Kidney (tissue), 14 donors: ENCODE measurements around the gene RAB25. TPM values are rescaled to one million over a fixed set of nuclear protein-coding genes. Genes with fewer than 3 reads are reported as not detected.

Experiments
- DNase-seq, 5 donors: peaks; one replicate each; pipeline ENCODE4 v3.0.0-alpha.2; 2013 to 2020
- FAIRE-seq: peaks from 2 replicates; lab custom pipeline; 2012; peaks lifted over from hg19 to GRCh38; lab: Jason Lieb, UNC
- H3K27ac ChIP-seq, 2 donors: one replicate each; pipeline ENCODE4 v1.7.0; 2013; ENCODE audit warnings: low read depth in 2 of 2, low read length in 2 of 2, inconsistent platforms in 1 of 2
- H3K27me3 ChIP-seq: one replicate; pipeline ENCODE4 v1.7.1; 2013; ENCODE audit warnings: low read length, inconsistent platforms; ENCODE audit not compliant: control insufficient read depth, insufficient read depth
- H3K36me3 ChIP-seq, 3 donors: one replicate each; pipeline versions ENCODE4 v1.7.0 to v1.7.1; 2013; ENCODE audit warnings: low read length in 3 of 3, control low read depth in 1 of 3, inconsistent platforms in 1 of 3; ENCODE audit not compliant: insufficient read depth in 3 of 3, control insufficient read depth in 2 of 3
- H3K4me1 ChIP-seq, 3 donors: one replicate each; pipeline versions ENCODE4 v1.7.0 to v1.7.1; 2013; ENCODE audit warnings: low read length in 3 of 3, inconsistent platforms in 1 of 3, low read depth in 1 of 3; ENCODE audit not compliant: control insufficient read depth in 2 of 3, insufficient read depth in 2 of 3
- H3K4me3 ChIP-seq, 3 donors: one replicate each; pipeline versions ENCODE4 v1.7.0 to v1.8.1; 2013; ENCODE audit warnings: low read length in 3 of 3, control low read depth in 1 of 3, inconsistent platforms in 1 of 3
- H3K9ac ChIP-seq, 3 donors: one replicate each; pipeline versions ENCODE4 v1.7.0 to v1.7.1; 2013; ENCODE audit warnings: low read length in 3 of 3, control low read depth in 1 of 3, inconsistent platforms in 1 of 3
- H3K9me3 ChIP-seq, 3 donors: one replicate each; pipeline versions ENCODE4 v1.7.0 to v1.7.1; 2013; ENCODE audit warnings: low read length in 3 of 3, control low read depth in 1 of 3, inconsistent platforms in 1 of 3; ENCODE audit not compliant: control insufficient read depth in 2 of 3, insufficient read depth in 1 of 3
- intact Hi-C: fragments of 100-400 bp; cut with DNase I; formaldehyde crosslinking; loops from one replicate; pipeline ENCODE4 v1.11.1; 2022
- polyA plus RNA-seq: library from polyadenylated mRNA; stranded (reverse); fragments of 350-450 nt; fragmentation: Illumina TruSeq; extraction: RNeasy Lipid Tissue Mini Kit (QIAGEN cat#74804); gene quantifications from one replicate; pipeline ENCODE4 v1.2.3, GENCODE V29; 2014; ENCODE audit warnings: low read depth, low replicate concordance; ENCODE audit not compliant: insufficient read depth
- total RNA-seq: library from RNA; stranded (reverse); fragmentation: NEBNext Ultra II Directional; extraction: Animal tissue kit (Norgen Biotek cat#: 25700); gene quantifications from one replicate; pipeline ENCODE4 v1.2.1, GENCODE V29; 2021
- TF ChIP-seq, protein P1 (sequence below): IDR thresholded peaks from 3 replicates; pipeline ENCODE4 v1.5.1; 2012; ENCODE audit warnings: mild to moderate bottlenecking, moderate library complexity, borderline replicate concordance; ENCODE audit not compliant: insufficient read depth; ENCODE audit errors: extremely low read depth
- donor health status: control.
- donor health status: control.
- donor health status: control.
- donor health status: control.
- donor health status: control.
- donor health status: DM: yes; HTN: yes; CAD: no.
- donor health status: Normal renal cell carcinoma (clear cell type).

RAB25 gene
- total and polyA plus RNA-seq, 2 donors from 2014 or later = 51.4 to 73.0 TPM

DNA sequence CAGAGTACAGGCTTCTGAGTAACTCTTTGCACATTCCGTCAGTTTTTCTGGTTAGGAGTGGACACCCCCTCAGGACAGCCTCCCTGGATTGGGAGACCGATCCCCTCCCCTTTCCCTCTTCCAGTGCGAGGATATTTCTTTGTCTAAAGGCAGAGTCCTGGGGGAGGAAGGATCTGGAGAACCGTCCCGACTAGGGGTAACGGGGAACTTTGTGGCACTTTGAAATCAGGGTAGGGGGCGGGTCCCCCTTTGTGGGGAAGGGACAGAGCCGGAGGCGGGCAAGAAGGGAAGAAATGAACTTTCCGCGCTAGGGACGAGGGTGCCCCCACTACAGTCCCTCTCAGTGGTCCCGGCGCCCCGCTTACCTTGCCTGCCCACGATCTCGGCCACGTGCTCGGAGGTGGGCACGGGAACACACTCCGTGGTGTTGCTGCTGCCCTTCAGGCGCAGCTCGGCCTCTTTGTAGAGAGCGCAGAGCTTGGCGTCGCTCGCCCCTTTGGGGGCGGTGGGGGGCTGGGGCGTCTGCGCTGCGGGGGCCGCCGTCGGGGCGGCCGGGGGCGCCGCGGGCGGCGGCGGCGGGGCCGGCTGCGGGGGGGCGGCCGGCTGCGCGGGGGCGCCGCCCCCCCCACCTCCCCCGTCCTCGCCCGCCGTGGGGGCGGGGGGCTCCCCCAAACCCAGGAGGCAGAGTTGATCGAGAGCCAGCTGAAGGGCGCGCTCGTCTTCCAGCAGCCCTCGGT is 20.4 kb downstream of the RAB25 start:
- Histone ChIP-seq H3K27ac (no peak overlapping the region), H3K9ac (peak overlapping the region in 2 of 3 donors; percentile 22 to 66), H3K4me3 (peak overlapping the region in 2 of 3 donors; percentile 78 to 81), H3K27me3 (no peaks in the 10 kb centered on the region), H3K4me1 (peaks cover 0 to 11% (median 3%) of the 10 kb centered on the region in 3 donors), H3K9me3 (no peaks in the 10 kb centered on the region), H3K36me3 (no peaks in the 10 kb centered on the region)
- intact Hi-C loops = no loop called here
- DNase-seq = peak in 3 of 5 donors; percentile 61 to 75 (median 75)
- no peak for FAIRE-seq
- TF ChIP-seq, protein P1, sequence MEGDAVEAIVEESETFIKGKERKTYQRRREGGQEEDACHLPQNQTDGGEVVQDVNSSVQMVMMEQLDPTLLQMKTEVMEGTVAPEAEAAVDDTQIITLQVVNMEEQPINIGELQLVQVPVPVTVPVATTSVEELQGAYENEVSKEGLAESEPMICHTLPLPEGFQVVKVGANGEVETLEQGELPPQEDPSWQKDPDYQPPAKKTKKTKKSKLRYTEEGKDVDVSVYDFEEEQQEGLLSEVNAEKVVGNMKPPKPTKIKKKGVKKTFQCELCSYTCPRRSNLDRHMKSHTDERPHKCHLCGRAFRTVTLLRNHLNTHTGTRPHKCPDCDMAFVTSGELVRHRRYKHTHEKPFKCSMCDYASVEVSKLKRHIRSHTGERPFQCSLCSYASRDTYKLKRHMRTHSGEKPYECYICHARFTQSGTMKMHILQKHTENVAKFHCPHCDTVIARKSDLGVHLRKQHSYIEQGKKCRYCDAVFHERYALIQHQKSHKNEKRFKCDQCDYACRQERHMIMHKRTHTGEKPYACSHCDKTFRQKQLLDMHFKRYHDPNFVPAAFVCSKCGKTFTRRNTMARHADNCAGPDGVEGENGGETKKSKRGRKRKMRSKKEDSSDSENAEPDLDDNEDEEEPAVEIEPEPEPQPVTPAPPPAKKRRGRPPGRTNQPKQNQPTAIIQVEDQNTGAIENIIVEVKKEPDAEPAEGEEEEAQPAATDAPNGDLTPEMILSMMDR = no peak

DNA sequence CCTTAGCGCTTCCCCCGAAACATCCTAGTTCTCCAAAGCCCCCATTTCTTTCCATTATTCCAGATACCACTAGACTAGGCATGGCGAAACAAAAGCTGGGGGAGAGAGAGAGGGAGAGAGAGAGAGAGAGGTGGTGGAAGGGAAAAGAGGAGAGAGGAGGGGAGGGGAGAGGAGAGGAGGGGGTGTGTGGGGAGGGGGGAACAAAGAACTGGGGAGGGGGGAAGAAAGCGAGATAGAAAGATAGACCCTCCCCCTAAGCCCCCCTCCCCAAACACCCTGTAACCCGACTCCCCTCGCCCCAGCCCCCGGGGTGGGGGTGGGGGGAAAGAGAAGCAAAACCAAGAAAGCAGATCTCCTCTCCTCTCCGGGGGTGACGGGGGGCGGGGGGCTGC is 21.0 kb downstream of the RAB25 start:
- intact Hi-C loops = no loop called here
- TF ChIP-seq, protein P1 = no peak
- Histone ChIP-seq H3K4me3 (peak overlapping the region; percentile 68 to 81 (median 78)), H3K9me3 (no peaks in the 10 kb centered on the region), H3K9ac (peak overlapping the region in 2 of 3 donors; percentile 61 to 66), H3K36me3 (no peaks in the 10 kb centered on the region), H3K27ac (no peak overlapping the region), H3K4me1 (peaks cover 0 to 10% (median 4%) of the 10 kb centered on the region in 3 donors), H3K27me3 (no peaks in the 10 kb centered on the region)
- DNase-seq = peak in 2 of 5 donors; percentile 87 to 92
- FAIRE-seq = no peak

DNA sequence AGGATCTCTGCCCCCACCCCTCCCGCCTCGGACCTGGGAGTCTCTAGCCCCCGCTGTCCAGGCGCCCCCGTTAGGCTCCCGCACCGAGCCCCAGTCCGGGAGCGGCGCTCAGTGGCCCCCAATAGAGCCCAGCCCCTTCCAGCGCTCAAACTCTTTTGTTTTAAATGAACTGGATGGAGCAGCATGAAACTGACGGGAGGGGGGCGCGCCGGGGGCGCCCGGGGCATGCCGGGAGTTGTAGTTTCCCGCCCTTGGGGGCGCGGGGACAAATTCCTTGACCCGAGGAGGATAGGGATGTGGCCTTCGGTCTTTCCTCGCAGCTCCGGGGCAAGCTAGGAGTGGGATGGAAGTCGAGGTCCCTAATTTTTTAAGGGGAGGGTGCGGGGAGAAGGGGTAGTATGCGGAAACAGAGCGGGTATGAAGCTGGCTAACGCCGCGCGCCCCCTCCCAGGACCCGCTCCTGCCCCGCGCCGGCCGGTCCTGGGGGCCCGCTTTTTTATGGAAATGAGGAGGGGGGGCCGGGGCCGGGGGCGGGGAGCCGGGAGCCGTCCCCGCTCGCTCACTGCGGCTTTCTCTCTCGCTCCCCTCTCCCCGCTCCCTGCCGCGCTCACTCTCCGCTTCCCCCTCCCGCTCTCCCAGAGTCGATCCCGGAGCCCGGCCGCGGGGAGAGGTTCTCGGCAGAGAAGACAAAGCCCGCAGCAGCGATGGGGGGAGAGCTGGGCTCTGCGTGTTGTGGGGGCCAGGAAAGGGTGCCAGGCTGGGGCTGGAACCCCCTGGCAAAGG is 21.5 kb downstream of the RAB25 start, which contains the start of gene MEX3A:
MEX3A (minus strand) TSS at position 157 of the 783 bp plus-strand sequence. CDS start 467 bp downstream, outside the sequence.
- DNase-seq = peak; percentile 87 to 97 (median 96)
- no peaks in the 10 kb centered on the region for H3K27me3 ChIP-seq
- no peaks in the 10 kb centered on the region for H3K9me3 ChIP-seq
- peak within 1 kb of the TSS in 2 of 3 donors; percentile 61 to 66 for H3K9ac ChIP-seq
- no peaks in the 10 kb centered on the region for H3K36me3 ChIP-seq
- intact Hi-C loops = no loop called here
- H3K4me3 ChIP-seq = peak within 1 kb of the TSS; percentile 68 to 81 (median 78)
- FAIRE-seq = no peak
- H3K27ac ChIP-seq = no peak within 1 kb of the TSS
- H3K4me1 ChIP-seq = peaks cover 0 to 6% (median 4%) of the 10 kb centered on the region in 3 donors
- TF ChIP-seq, protein P1 = no peak
